Measurements from ENCODE around the gene DELE1.
"Not testable (repeated sequence)": the region's sequence is repeated elsewhere in the genome, so short reads cannot be mapped to it uniquely, and the experiment has no call there.

Gene DELE1

GRCh38 chr5:141889282-141889871 is 34.3 kb upstream of the DELE1 start:
- DNase-seq (ENCODE audit: low spot score) = no peak

DNA sequence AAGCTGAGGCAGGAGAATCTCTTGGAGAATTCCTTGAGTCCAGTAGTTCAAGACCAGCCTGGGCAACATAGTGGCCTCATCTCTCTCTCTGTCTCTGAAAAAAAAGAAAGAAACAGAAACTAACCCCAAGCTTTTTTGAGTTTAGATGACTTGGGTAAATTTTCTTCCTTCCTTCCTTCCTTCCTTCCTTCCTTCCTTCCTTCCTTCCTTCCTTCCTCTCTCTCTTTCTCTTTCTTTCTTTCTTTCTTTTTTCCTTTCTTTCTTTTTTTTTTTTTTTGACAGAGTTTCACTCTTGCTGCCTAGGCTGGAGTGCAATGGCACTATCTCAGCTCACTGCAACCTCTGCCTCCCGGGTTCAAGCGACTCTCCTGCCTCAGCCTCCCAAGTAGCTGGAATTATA is 33.2 kb upstream of the DELE1 start:
- DNase-seq (ENCODE audit: low spot score) = not testable (repeated sequence)

- DNase-seq (ENCODE audit: low spot score) = no peak
Observed at GRCh38 chr5:141897425-141897824, 26.2 kb upstream of the DELE1 start.

- no peak for DNase-seq (ENCODE audit: low spot score)
Observed at GRCh38 chr5:141898448-141899049, 25.1 kb upstream of the DELE1 start.

GRCh38 chr5:141902015-141902814 is 21.5 kb upstream of the DELE1 start:
- no peak for DNase-seq (ENCODE audit: low spot score)

- no peak for DNase-seq (ENCODE audit: low spot score)
Observed at GRCh38 chr5:141903261-141903660, 20.4 kb upstream of the DELE1 start.

GRCh38 chr5:141904551-141904950 is 19.1 kb upstream of the DELE1 start:
- DNase-seq (ENCODE audit: low spot score) = no peak

DNA sequence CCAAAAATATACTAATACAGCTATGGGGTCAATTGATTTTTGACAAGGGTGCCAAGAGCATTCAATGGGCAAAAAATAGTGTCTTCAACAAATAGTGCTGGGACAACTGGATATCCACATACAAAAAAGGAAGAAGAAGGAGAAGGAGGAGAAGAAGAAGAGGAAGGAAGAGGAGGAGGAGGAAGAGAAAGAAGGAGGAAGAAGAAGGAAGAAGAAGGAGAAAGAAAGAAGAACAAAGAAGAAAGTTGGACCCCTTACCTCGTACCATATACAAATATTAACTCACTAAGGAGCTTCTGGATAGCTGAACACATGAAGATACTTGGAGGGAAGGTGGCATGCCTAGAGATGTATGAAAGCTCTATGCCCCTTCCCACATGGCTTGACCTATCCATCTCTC is 17.2 kb upstream of the DELE1 start:
- DNase-seq (ENCODE audit: low spot score) = no peak

DNA sequence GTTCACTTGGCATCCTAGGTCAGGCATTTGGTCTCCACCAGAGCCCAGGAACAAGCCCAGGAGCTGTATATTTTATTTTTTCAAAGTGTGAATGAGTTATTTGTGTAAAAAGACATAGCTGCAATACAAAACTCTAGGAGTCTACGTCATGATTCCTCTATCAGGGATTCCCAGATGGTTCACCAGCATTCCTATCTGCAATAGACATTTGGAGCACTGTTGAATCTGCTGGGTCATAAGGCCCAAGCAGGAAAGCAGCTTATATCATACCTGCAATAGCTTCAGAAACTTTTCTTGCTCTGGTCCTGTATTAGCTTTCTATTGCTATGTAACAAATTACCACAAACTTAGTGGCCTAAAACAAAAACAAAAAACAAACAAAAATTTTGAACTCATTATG is 16.7 kb upstream of the DELE1 start:
- DNase-seq (ENCODE audit: low spot score) = no peak

GRCh38 chr5:141908796-141909195 is 14.9 kb upstream of the DELE1 start:
- no peak for DNase-seq (ENCODE audit: low spot score)

- no peak for DNase-seq (ENCODE audit: low spot score)
Observed at GRCh38 chr5:141909212-141909611, 14.5 kb upstream of the DELE1 start.

- no peak for DNase-seq (ENCODE audit: low spot score)
Observed at GRCh38 chr5:141910271-141910673, 13.4 kb upstream of the DELE1 start.

GRCh38 chr5:141913560-141914198 is 10.0 kb upstream of the DELE1 start:
- no peak for DNase-seq (ENCODE audit: low spot score)

GRCh38 chr5:141914199-141914743 is 9.4 kb upstream of the DELE1 start:
- no peak for DNase-seq (ENCODE audit: low spot score)

DNA sequence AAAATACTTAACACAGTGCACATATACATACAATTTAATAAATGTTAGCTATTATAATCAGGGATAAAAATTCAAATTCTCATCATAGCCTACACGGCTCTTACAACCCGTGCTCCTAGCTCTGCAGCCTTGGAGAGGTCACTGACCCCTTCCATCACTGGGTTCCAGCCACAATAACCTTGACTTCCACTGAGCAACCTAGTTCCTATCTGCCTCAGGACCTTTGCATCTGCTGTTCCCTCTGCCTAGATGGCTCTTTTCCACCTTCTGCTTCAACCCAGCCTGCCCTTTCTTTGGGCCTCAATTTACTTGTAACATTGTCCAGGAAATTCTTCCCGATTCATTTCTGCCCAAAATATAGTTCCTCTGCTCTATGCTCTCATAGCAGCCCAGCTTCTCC is 8.9 kb upstream of the DELE1 start:
- no peak for DNase-seq (ENCODE audit: low spot score)

DNA sequence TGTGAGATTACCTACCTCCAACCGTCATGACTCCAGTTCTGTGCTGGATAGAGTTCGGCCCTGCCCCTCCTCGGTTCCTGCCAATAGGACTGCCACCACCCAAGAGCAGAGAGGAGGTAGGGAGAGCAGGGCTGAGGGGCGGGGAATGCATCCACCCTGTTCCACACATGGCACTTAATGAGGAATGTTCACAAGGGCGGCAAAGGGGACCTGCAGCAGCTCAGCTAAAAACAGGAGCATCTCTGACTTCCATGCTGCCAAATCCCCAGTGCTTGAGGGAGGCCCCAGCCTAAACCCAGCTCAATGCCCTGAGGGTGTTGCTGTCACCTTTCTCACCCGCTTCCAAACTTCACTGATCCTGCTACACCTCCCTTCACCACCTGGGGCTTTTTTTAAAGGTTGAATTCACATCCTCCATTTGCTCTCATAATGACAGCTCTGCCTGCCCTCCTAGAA is 7.8 kb upstream of the DELE1 start:
- DNase-seq (ENCODE audit: low spot score) = no peak

DNA sequence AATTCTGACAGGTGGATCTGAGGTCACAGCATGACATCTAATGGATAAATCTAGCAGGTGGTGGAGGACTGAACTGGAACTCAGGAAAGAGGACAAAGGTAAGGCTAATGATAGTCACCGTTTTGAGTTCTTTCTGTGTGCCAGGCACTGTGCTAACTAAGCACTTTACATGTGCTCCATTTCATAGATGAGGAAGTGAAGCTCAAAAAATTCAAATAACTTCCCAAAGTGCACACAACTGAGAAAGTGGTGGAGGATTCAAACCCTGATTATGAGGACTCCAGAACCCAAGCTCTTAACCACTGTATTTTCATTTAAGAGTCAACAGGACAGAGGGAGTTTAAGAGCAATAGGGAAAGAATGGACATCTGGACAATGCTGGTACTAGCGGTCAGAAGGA is 7.1 kb upstream of the DELE1 start:
- no peak for DNase-seq (ENCODE audit: low spot score)

- no peak for DNase-seq (ENCODE audit: low spot score)
Observed at GRCh38 chr5:141917760-141918159, 5.9 kb upstream of the DELE1 start.

DNA sequence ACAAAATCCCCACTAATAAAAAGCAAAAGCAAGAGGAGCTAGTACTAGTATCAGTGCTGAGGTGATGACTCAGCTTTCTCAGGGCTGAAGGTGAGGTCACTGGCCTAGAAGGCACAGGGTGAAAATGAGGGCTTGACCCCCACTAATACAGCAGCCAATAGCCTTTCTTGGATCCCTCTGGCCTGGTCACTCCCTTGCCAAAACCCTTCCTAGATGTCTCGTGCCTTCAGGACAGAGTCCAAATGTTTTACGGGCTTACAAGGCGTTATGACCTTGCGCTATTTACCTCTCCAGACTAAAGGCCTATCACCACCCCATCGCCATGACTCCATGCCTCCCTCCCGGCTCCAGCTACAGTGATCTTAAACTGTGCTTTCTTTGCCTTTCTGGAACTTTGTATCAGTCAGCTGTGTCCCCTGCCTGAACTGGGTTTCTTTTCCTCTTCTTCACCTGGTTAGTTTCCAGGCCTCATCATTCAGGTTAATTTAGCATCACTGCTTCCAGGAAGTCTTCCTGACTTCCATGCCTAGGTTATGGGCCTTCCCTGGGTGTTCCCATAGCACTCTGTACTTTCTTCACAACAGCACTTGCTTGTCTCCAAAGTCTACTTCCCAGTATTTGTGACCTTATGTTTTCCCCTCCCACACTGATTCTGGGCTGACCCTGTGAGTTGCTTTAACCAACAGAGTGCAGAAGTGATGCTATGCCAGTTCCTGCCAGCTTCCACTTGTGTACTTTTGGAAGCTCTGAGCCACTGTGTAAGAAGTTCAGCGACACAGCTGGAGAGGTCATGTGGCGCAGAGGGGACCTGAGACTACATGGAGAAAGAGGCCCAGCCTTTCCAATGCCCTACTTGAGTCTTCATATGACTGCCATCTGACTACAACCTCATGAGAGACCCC is 4.2 kb upstream of the DELE1 start:
- DNase-seq (ENCODE audit: low spot score) = no peak

GRCh38 chr5:141920771-141921170 is 2.9 kb upstream of the DELE1 start:
- no peak for DNase-seq (ENCODE audit: low spot score)

GRCh38 chr5:141922827-141923447 is 734 bp upstream of the DELE1 start:
- DNase-seq (ENCODE audit: low spot score) = not testable (repeated sequence)
